GM18858 (cell line): ENCODE data around the gene PTPRB.

ENCODE experiments used
- ATAC-seq: cut with Tn5 transposase; IDR thresholded peaks from one replicate; pipeline ENCODE4 v1.9.1; 2021; ENCODE audit not compliant: unreplicated experiment

PTPRB gene

DNA sequence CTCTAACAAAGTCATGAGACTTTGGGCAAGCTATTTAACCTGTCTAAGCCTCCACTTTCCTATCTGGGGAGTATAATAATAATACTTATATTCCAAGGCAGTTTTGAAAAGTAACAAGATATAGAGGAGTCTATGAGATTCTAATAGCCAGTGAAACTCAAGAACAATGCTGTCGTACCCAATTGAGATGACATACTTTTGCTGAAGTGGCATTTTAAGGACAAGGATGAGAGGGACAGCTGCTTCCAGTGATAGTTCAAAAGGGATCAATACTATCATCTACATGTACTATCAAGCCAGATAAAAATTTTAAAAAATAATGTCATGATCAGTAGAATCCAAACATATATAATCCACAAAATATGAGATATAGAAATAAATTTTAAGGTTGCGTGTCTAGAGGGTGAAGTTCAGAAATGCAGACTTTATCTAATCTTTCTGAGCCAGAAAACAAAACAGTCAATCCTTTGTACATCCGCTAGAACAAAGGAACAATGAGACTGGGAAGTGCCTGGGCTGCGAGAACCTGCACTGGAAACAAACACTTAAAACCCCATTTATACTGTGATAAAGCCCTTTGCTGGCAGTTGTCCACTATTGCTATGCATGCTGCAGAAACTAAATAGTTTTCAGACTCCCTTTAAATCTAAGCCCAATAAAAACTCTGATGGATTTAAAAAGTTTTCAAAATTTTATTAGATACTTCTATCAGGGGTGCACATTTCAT, 38.6 kb downstream of the PTPRB start:
- no peak for ATAC-seq

DNA sequence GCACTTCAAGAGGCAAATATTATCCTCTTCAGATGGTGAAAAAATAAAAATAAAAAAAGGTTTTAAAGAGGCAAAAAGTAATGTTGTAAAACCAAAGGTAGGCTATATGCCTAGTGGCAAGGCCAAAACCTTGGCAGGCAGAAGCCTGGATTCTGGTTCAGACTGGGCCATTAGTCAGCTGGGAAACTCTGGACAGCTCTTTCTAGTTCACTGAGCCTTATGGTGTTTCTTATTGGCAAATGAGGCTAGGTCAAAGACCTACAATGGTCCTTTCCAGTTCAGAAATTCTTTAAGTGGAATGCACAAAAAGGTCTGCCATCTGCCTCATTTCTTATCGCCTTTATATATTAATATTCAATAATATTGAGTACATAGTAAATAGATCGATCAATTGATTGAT, 44.6 kb downstream of the PTPRB start:
- no peak for ATAC-seq

DNA sequence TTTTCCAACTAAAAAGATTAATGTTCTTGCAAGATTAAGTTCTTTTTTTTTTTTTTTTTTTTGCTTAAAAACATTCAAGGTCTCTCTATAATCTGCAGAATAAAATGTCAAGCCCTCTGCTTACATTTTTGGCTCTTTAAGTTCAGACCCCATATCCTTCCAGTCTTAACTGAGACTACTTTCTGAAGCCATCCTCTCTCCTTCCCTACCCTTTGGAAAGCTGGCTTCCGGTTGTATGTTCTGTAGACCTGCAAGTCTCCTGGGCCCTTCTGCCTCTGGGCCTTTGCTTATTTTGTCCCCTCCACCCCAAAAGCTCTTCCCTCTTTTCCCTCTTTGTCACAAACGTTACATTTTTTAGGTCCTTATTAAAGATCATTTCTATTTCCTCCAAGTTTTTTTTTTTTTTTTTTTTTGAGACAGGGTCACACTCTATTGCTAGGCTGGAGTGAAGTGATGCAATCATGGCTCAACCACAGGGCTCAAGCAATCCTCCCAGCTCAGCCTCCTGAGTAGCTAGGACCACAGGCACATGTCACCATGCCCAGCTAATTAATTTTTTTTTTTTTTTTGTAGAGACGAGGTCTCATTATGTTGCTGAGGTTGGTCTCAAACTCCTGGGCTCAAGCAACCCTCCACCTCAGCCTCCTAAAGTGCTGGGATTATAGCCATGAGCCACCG, 46.5 kb downstream of the PTPRB start:
- ATAC-seq = no peak

DNA sequence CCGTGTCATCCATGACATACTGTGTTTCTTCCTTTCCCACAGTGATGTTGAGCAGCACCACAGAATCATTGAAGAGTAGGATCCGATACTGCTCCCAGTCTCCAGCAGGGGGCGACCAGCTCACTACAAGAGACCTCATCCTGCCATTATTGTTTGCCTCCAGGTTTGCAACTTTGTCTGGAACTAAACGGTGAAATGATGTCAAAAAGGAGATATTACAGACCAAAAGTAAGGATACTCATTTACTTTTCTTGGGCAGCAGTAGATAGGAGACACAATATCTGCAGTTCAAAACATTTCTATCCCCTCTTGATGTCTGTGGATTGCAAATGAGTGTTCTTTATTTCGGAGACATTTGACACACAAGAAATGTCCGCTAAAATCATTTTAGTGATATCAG, 47.2 kb downstream of the PTPRB start:
- ATAC-seq = peak; percentile 90

DNA sequence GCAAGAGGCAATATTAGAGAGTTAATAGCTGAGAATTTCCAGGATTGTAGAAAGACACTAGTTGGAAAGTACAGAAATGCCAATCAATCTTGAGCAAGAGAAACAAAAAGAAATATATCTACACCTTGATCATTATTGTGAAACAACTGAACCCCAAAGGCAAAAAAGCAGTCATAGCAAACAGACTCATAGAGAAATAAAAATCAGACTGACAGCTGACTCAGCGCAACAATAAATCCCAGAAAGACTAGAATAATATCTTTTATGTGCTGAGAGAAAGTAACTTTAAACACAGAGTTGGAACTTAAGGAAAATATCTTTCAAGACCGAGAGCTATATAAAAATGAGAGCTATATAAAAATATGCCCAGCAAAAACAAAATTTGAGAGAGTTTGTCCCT, 52.9 kb downstream of the PTPRB start:
- no peak for ATAC-seq

DNA sequence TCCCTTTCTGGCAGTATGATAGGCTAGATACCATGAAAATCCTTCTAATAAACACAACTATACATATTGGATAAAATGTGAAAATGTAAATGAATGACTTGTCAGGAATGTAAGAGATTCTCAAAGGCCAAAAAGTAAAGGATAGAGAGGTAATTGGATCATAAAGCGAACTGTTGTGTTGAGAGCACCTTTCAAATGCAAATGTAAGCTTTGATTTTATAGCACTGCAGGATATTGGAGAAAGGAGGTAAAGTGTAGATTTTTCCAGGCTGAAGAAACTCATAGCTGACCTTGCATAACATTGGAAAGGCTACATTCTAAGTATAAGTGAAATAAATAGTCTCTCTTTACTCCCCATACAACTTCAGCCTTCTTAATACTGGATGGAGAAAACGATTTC, 54.0 kb downstream of the PTPRB start:
- ATAC-seq = no peak

DNA sequence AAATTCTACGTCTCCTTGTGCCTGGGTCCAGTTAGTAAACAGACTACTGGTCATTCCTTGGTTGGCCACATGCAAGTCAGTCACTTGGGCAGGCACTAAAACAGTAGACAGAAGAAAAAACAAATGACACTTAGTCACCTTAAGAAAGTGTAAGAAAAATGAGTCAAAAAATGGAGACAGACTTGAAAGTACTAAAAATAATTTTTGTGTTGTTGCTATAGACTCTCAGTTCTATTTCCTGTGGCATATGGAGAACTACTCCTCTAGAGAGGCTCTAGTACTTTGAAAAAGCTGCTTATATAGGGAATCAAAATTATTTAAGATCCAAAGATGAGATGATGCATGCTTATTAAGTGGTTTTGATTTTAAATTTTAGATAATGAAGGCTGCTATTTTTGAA, 56.0 kb downstream of the PTPRB start:
- peak; percentile 42 for ATAC-seq

DNA sequence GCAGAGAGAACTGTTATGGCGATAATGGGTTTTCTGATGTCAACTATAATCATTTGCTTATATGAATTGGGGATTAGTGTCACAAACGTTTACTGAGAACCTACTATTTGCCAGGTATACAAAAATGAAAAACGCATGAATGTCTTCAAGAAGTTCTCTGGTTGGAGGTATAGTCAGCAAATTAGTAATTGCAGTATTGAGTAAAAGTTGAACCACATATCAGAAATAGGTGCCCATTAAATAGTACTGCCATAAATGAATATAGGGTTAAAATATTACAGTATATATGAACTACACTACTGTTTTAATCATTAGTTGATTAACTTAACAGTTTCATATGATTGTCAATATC, 60.0 kb downstream of the PTPRB start:
- no peak for ATAC-seq

DNA sequence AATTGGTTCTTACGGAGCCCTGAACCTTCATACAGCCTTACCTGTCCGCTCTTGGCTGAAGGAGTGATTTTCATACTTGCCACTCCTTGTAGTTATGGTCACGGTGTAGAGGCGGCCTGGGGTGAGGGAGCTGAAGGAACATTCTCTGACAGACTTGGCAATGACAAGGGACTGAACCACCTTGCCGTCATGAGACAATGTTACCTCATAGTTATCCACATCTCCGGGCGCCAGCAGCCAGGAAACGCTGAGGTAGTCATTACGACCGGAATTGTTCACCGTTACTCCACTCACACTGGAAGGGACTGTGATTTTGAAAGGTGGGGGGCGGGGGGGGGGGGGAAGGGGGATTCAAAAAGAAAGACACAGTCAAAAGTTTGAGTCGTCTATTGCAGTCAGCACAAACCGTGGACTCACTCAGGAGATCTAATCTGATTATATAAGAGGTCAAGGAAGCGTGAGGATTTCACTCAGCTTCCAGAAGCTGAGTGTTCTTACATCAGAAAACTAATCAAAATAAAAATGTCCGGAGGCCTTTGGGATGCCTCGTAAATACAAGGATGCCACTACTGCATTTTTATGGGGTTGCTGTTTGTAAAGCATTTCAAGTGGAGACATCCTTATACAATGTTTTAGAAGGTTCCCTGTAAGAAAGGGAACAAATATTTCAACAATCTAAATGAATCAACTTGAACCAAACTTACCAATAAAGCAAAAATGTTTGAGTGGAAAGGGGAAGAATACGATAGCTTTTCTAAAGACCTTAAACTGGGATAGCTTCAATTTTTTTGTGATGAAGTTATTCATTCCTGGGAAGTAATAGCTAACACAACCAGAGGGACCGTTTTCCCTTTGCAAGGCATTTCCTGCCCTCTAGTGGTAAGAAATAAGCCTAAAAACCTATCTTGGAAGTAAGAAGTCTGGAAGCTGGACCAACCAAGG, 60.6 kb downstream of the PTPRB start:
- ATAC-seq = peak; percentile 50

DNA sequence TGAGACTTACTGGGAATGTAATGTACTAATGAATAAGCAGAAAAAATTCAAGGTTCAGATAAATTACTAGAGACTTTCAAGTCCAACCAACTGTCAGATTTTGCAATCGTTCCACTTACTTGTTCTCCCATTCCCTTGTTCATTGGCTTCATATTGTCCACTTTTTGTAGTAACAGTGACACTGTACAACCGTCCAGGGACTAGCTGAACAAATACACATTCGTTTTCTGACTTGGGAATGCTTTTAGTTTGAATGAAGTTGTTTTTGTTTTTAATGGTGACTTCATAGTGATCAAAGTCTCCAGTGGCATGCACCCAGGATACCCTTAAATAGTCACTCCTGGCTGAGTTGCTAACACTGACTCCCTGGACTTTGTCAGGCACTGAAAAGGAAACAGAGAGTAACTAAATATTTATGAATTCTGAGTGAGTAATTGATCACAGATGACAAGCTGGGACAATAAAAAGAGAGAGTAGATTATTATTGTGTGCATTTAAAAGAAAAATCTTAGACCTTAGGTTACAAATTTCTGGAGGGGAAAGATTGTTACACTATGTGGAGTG, 65.4 kb downstream of the PTPRB start:
- no peak for ATAC-seq

DNA sequence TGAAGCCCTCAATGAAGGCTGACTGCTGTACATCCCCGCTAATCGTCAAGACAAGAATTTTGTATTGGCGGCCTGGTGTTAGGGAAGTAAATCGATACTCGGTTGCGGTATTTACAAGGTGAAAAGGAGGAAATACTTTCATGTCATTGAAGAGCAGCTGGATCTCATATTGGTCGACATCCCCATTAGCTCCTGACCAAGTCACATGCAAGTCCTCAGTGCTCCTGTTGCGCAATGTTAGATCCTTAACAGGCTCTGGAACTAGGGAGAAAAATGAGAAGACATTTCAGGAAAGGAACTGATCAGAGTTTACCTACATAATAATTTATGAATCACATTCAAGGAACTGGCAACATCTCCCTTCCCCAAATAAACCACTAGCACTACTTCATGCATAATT, 66.2 kb downstream of the PTPRB start:
- ATAC-seq = no peak

DNA sequence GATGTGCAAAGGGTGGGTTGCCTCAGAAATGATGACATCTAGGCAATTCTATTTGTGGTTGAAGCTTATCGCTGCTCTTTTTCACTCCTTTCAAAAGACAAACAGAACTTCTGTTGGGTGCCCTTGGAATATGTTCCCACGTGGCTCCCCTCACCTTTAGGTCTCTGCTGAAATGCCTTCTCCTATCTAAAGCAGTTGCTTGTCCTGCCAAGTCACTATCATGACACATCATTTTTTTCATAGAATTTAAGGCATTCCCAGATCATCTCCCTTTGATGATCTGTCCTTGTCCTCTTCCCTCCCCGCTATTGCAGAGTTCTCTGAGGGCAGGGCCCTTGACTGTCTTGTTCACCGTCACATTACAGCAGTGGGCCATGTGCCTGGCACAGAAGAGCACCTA, 75.7 kb downstream of the PTPRB start:
- ATAC-seq = no peak

DNA sequence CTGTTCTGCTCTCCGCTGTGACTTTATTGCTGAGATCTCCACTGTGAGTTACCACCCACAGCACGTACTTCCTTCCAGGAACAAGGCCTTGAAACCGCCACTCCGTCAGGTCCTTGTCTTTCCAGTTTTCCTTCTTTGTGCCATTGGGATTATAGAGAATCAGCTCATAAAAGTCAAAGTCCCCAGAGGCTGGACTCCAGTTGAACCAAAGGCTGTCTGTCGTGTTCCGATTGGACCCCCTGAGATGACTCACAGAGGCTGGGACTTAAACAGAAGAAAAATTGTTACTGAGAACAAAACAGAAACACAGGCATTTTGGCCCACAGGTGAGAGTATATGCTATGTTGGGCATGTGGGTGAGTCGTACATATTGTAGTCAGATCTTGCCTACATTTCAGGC, 76.6 kb downstream of the PTPRB start:
- ATAC-seq = no peak

DNA sequence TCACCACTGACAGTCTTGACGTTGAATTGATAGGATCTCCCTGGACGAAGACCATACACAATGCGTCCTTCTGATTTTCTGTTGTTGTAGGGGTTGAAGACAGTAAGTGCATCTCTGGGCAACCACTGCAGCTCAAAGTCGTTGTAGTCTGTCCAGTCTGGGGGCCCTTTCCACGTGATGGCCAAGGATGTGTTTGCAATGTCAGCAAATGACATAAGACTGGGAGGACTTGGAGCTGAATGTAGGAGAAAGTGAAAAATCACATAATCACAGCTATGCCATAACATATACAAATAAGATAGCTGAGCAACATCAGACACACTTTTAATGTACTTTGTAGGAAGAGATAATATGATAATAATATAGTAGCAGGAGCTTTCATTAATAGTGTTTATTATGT, 77.8 kb downstream of the PTPRB start:
- ATAC-seq = no peak

DNA sequence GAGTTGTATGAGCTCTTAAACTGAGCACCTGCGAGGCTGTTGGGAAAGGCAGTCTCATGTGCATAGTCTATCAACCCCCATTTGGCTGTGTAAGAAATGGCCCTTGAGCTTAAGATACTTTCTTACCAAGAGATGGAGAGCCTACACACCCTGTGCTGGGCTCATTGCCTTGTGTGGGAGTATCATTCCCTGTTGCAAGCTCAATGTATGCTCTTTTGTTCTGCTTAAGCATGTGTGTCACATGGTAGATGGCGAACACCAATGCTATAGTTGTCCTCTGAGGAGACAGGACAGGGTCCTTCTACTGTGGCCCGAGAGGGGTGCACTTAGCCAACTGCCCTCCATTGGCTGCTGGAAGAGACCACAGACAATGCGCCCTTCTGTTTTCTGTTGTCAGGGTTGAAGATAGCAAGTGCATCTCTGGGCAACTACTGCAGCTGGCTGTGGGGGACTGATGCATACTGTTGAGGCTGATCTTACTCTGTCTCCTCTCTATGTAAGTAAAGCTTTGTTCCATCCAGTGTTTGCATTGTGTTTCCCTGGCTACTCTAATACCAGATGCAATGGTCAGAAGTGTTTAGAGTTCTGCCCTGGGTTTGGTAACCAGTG, 79.5 kb downstream of the PTPRB start:
- ATAC-seq = no peak

DNA sequence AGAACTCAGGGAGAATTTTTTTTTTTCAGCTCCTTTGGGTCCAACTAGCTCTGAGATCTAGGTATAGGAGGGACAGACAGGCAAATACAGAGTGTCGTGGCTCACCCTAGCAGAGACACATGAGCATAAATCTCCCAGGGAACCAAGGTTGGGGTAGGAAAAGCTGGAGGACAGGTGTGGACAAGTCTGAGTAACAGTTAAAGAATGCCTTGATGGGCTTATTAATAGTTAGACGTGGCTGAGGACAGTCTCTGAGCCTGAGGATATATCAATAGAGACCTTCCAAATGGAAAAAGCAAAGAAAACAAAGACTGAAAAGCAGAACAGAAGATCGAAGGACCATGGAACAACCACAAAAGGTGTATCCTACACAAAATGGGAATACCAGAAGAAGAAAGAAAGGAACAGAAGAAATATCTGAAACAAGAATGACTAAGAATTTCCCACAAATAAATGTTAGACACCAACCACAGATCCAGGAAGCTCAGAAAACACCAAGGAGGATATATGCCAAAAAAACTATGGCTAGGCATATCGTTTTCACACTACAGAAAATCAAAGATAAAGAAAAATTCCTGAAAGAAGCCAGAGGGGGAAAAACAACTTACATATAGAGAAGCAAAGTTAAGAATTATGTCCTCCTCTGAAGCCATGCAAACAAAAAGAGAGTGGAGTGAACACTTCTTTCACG, 80.9 kb downstream of the PTPRB start:
- ATAC-seq = no peak

DNA sequence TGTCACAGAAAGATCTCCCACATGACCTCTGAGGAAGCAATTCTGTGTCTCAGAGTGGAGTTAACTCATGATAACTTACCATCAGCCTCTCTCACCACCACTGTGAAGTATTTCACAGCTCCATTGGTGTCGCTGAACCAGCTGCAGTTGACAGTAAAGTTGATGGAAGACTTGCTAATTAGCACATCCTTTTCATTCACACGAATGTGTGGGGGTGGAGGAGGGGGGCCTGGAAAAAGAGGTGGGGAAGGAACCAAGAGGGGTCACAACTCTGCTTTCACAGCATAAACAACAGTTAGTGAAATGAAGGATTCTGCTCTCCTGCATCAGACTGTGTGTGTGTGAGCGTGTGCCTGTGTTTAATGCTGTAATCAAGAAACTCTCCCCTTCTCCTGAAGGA, 82.1 kb downstream of the PTPRB start:
- ATAC-seq = no peak

DNA sequence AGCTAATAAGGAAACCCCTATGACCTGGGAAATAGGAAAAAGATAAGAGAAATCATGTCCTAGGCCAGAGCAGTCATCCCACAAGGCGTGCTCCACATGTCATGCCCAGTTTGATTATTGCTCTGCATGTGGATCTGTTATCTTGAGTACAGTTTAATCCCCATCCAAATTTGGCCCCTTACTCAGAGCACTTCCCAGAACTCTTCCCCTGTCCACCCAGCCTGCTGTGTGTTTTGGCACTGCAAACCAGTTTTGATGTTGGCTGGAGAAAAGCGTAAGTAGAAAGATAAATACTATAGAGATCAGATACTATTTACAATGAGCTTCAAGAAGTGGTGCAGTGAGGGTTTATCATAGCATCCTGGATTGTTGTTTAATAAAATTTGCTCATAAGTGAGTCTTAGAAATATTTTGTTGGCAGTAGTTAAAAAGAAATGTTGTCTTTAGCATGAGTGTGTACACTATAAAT, 83.8 kb downstream of the PTPRB start:
- ATAC-seq = no peak

DNA sequence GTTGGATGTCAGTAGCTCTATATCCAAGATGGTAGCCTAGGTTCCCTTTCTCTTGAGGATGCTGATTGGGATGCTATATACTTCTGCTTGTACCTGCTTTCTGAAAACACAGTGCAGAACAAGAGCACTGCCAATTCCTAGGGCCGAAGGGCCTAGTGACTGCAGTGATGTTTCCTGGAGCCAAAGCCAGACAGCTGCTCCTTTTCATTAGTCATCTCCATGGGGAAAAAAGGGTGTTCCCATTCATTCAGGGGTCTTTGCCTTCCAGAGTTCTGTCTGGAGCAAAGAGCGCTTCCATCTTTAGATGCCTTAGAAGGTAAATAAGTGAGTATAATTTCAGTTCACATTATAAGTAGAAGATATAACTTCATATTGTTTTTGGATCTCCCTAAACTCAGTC, 85.5 kb downstream of the PTPRB start:
- ATAC-seq = no peak

DNA sequence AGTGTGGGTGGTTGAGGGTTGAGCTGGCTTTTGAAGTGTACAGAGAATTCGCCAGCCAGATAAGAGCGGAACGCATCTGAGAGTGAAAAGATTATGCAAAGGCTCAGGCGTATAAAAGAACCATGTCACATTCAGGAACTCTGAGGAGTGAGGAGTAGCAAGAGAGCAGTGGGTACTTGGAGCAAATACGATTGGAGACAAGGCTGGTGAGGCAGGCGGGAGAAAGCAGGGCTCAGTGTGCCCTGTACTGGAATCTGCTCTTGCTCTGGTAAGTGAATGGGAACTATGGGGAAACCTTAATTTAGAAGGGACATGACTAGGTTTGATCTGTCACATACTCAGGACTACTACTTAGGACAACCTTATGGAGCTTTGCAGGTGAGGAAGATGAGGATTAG, 87.0 kb downstream of the PTPRB start:
- no peak for ATAC-seq
